Measurements from ENCODE around the gene ITGA2B. TPM values are rescaled to one million over a fixed set of nuclear protein-coding genes. Genes with fewer than 3 reads are reported as not detected.
"Not testable (repeated sequence)": the region's sequence is repeated elsewhere in the genome, so short reads cannot be mapped to it uniquely, and the experiment has no call there.

The ITGA2B gene
- total RNA-seq, 1 donor from 2014 or later = 0.78 TPM

- peak; percentile 94 for DNase-seq (ENCODE audit: missing footprints)
- intact Hi-C loops (cut with DNase I) = no loop called here
- peak; percentile 99 for ATAC-seq
These were observed 44.5 kb downstream of the ITGA2B start, which contains the start of gene GRN for GRCh38 chr17:44344939-44345453. GRN (plus strand) TSS chr17:44345302; CDS start chr17:44349165, 3,863 bp downstream.

GRCh38 chr17:44343510-44344209 lies 45.8 kb downstream of the ITGA2B start:
- intact Hi-C loops (cut with DNase I) = no loop called here
- DNase-seq (ENCODE audit: missing footprints) (no peak), ATAC-seq (no peak)

- intact Hi-C loops (cut with DNase I); ATAC-seq; DNase-seq (ENCODE audit: missing footprints): not testable (repeated sequence)
These were observed 48.9 kb downstream of the ITGA2B start for GRCh38 chr17:44340553-44340952.

GRCh38 chr17:44338702-44339101 lies 50.7 kb downstream of the ITGA2B start:
- ATAC-seq (peak; percentile 52), DNase-seq (ENCODE audit: missing footprints) (peak; percentile 66)
- intact Hi-C loops (cut with DNase I) = no loop called here

GRCh38 chr17:44335968-44336367 lies 53.5 kb downstream of the ITGA2B start:
- DNase-seq (ENCODE audit: missing footprints) (peak; percentile 21), ATAC-seq (no peak)
- intact Hi-C loops (cut with DNase I) = no loop called here

GRCh38 chr17:44335564-44335963 lies 53.9 kb downstream of the ITGA2B start:
- intact Hi-C loops (cut with DNase I) = no loop called here
- ATAC-seq (no peak), DNase-seq (ENCODE audit: missing footprints) (peak; percentile 41)

GRCh38 chr17:44334727-44335126 lies 54.7 kb downstream of the ITGA2B start:
- ATAC-seq (no peak), DNase-seq (ENCODE audit: missing footprints) (peak; percentile 33)
- intact Hi-C loops (cut with DNase I) = no loop called here

- intact Hi-C loops (cut with DNase I) = no loop called here
- ATAC-seq (no peak), DNase-seq (ENCODE audit: missing footprints) (no peak)
These were observed 55.1 kb downstream of the ITGA2B start for GRCh38 chr17:44334315-44334714.

- intact Hi-C loops (cut with DNase I) = no loop called here
These were observed 56.1 kb downstream of the ITGA2B start for GRCh38 chr17:44333371-44333770.

GRCh38 chr17:44331249-44331760 lies 58.1 kb downstream of the ITGA2B start:
- intact Hi-C loops (cut with DNase I) = loop anchor here (1.0 kb wide), 1 partner anchor 121 kb away; no protein-coding TSS in a partner anchor
- peak; percentile 50 for DNase-seq (ENCODE audit: missing footprints)
- ATAC-seq = peak; percentile 21

More at GRCh38 chr17:44333371-44333770, 56.1 kb downstream of the ITGA2B start:
- peak; percentile 81 for DNase-seq (ENCODE audit: missing footprints)
- peak; percentile 59 for ATAC-seq

GRCh38 chr17:44330263-44330662 lies 59.2 kb downstream of the ITGA2B start:
- intact Hi-C loops (cut with DNase I); DNase-seq (ENCODE audit: missing footprints); ATAC-seq: not testable (repeated sequence)

GRCh38 chr17:44329516-44329915 lies 59.9 kb downstream of the ITGA2B start:
- DNase-seq (ENCODE audit: missing footprints); ATAC-seq; intact Hi-C loops (cut with DNase I): not testable (repeated sequence)

GRCh38 chr17:44327715-44328449 lies 61.6 kb downstream of the ITGA2B start:
- DNase-seq (ENCODE audit: missing footprints) = no peak
- intact Hi-C loops (cut with DNase I) = no loop called here
- no peak for ATAC-seq

GRCh38 chr17:44326861-44327444 lies 62.5 kb downstream of the ITGA2B start:
- intact Hi-C loops (cut with DNase I) = no loop called here

GRCh38 chr17:44324571-44325275 lies 64.7 kb downstream of the ITGA2B start, which contains the start of gene SLC25A39:
SLC25A39 (minus strand) TSS chr17:44324823; CDS start chr17:44323562, 1,261 bp downstream.
- intact Hi-C loops (cut with DNase I) = loop anchor here (1.0 kb wide), 1 partner anchor 106 kb away; no protein-coding TSS in a partner anchor
- ATAC-seq (peak; percentile 93), DNase-seq (ENCODE audit: missing footprints) (peak; percentile 97)

More at GRCh38 chr17:44326861-44327444, 62.5 kb downstream of the ITGA2B start:
- peak; percentile 97 for DNase-seq (ENCODE audit: missing footprints)
- peak; percentile 88 for ATAC-seq

GRCh38 chr17:44324092-44324570 lies 65.3 kb downstream of the ITGA2B start:
- intact Hi-C loops (cut with DNase I) = no loop called here
- DNase-seq (ENCODE audit: missing footprints) = peak; percentile 64
- no peak for ATAC-seq

- ATAC-seq (no peak), DNase-seq (ENCODE audit: missing footprints) (peak; percentile 45)
- intact Hi-C loops (cut with DNase I) = no loop called here
These were observed 65.9 kb downstream of the ITGA2B start for GRCh38 chr17:44323359-44324091.

Measured in Right ventricle myocardium inferior (tissue), 1 donor.